ENCODE measurements around the gene TRIP12.
"Not testable (repeated sequence)": the region's sequence is repeated elsewhere in the genome, so short reads cannot be mapped to it uniquely, and the experiment has no call there.

Gene TRIP12
- total RNA-seq = 178 to 383 reads per million in 2 donors

DNA sequence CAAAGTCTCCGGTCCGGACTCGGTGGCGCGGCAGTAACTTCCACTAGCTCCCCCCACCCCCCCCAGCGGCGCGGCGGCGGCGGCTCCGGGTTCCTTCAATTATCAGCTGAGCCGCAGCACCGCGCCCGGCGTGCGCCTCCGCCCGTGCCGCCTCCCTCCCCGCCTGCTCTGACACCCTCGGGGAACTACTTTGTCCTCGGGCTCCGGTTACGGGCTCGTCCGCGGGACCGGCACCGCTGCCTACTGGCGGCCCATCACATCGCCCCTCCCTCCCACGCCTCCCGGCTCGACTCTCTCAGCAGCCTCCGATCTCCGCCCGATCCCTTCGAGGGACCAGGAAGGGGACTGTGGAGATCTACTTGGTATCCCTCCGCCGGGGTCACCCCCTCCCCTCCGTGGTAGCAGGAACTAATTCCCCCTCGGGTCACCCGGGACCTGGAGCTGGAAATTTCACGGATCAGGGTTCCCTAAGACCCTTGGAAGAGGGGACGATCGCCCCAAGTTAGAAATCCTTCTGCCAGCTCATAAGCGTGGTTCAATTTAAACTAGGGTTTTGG, at the start of gene TRIP12:
TRIP12 (minus strand) TSS at position 118 of the 557 bp plus-strand sequence. CDS start 41,930 bp downstream, outside the sequence.
- peak; percentile 79 for DNase-seq

GRCh38 chr2:229971298-229971790, 49.5 kb upstream of the TRIP12 start:
- no peak for DNase-seq

DNA sequence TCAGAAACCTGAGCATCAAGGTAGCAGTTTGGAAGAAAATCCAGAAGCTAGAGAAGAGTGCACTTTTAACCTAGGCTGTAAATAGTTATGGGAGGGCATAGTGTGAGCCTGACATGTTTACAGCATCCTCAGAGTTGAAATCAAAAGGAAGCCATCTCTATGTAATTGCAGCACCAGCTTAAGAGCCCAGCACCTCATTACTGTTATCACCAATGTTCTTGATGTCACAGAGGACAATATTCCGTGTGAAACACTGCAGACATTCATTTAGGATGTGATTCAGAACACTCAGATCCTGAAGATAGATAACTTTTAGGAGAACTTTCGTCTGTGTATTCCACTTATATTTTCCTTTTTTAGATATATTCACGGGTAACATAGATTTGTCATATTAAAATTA, 48.6 kb upstream of the TRIP12 start:
- no peak for DNase-seq

- no peak for DNase-seq
These were observed 48.1 kb upstream of the TRIP12 start for GRCh38 chr2:229969921-229970320.

DNA sequence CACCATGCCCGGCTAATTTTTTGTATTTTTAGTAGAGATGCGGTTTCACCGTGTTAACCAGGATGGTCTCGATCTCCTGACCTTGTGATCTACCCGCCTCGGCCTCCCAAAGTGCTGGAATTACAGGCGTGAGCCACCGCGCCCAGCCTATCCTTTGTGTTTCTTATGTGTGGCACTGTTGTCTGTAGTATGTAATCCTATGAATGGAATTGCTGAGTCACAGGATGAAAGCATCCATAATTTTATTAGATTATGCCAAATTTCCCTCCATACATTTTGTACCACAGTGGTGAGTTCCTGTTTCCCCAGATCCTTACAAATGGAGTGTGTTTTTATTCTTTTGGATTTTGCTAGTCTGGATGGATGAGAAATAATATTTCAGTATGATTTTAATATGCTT, 41.8 kb upstream of the TRIP12 start:
- DNase-seq = not testable (repeated sequence)

DNA sequence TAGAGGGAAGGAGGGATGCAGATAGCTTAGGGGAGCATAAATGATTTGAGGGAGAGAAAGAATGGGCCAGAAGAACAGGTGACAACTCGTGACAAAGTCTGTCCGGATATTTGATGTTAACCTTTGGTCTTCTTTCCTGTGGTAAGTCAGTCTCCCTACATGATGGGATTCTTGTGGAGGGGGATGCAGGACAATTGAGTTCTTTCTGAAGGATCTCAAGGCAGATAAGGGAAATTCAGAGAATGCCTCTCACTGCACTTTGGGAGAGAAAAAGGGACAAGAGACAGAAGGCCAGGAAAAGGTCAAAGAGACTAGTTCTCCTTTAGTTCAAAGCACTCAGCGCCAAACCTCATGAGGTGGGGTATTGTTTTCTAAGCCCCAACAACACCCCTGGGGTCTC, 34.7 kb upstream of the TRIP12 start:
- DNase-seq = no peak

- DNase-seq = no peak
These were observed 33.9 kb upstream of the TRIP12 start for GRCh38 chr2:229955663-229956062.

DNA sequence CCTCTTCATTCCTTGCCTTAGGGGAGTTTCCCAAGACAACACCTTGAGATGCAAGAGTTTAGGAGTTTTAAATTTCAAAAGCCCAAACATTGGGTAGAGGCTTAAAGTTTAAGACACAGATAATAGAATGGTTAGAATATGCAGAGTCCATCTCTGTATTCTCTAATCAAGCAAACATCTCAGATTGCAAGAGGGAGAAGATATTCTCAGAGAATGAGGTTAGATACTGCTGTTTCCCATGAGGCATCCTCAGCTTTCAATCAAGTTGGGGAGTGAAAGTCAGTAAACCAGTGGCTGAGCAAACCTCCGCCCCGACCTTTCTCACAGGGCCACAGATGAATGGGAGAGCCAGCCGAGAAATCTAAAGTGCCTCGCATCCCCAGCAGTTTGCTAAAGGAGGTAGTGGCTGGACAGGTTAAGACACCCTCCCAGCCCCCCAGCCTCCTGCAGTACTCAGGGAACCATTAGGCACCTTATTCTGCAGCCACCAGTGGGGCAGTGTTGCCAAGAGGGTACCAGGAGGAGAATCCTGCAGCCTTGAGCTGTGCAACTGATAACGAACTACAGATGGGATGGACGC, 30.5 kb upstream of the TRIP12 start:
- DNase-seq = no peak

DNA sequence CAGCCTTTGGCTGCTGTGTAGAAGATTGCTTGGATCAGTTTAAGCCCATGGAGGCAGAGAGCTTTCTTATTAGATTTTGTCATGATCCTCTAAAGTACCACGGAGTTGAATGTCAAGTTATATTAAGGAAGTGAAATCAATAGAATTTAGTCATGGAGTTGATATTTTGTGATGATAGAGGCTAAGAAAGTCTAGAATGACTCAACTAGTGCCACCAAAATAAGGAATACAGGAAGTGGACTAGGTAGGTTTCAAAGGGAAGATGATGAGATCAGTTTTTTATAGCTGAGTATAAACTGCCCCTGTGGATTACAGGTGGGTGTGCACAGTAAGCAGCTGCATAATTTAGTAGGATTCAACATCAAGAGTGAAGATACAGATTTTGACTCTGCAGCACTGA, 25.7 kb upstream of the TRIP12 start:
- no peak for DNase-seq

DNA sequence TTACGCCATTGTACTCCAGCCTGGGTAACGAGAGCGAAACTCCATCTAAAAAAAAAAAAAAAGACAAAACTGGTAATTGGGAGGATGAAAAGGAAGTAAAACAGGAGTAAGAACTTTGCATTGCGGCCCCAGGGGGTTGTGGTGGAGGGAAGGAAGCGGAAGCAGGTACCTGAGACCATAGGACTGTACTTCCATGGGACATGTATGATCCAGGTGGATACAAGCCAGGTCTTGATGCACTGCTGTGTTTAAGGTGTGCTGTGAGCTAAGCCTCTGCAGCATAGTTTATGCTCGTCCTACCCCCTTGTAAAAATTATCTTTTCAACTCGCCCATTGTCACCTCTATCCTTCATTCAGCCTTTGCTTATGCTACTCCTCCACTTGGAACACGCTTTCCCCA, 24.2 kb upstream of the TRIP12 start:
- DNase-seq = no peak

- no peak for DNase-seq
These were observed 22.1 kb upstream of the TRIP12 start for GRCh38 chr2:229943770-229944449.

GRCh38 chr2:229943171-229943570, 21.4 kb upstream of the TRIP12 start:
- DNase-seq = no peak

DNA sequence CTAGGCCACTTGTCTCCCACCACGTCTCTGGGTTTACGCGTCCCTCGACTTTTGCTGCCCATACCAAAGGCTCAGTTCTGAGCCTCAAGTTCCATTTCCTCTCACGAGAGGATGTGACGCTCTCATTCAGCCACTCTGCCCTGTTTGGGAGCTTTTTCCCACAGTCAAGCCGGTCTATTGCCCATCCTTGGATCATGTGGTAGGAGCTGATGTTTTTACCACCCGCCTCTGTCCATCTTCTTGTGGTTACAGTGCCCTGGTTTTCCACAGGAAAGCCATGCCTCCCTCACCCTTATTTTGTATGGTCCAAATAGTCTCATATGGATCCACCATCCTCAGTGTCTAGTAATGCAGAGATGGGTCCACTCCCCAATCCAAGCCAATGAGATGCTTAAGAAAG, 20.9 kb upstream of the TRIP12 start:
- no peak for DNase-seq

DNA sequence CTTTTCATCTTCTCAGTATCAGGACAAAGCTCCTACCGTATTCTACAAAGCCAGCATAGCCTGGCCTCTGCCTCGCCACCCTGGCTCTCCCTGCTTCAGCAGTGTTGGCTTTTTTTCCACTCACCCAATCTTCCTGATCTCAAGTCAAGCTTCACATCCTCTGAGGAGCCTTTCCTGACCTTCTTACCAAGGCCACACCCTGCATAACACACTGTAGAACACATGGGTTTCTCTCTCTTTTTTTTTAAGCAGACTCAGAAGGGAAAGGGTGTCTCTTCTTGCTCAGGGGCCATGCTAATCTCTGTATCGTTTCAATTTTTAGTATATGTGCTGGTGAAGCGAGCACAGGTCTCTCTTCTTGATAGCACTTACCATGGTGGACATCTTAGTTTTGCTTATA, 15.7 kb upstream of the TRIP12 start:
- DNase-seq = no peak

DNA sequence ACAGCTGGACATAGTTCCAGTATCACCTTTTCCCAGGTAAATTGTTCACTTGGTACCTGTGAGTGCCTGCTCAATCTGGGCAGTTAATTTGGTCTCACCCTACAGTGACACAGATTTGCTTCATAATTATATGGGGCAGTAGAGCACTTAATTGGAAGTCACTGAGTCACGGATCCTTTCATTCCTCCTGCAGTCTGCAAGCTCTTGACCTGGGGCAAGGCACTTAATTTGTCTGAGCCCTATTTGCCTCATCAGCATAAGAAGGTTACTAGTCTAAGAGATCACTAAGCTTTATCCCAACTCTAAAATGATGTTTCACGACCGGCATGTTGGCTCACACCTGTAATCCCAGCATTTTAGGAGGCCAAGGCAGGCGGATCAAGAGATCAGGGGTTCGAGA, 9.4 kb upstream of the TRIP12 start:
- DNase-seq = no peak

- DNase-seq = no peak
These were observed 8.8 kb upstream of the TRIP12 start for GRCh38 chr2:229930656-229931055.

DNA sequence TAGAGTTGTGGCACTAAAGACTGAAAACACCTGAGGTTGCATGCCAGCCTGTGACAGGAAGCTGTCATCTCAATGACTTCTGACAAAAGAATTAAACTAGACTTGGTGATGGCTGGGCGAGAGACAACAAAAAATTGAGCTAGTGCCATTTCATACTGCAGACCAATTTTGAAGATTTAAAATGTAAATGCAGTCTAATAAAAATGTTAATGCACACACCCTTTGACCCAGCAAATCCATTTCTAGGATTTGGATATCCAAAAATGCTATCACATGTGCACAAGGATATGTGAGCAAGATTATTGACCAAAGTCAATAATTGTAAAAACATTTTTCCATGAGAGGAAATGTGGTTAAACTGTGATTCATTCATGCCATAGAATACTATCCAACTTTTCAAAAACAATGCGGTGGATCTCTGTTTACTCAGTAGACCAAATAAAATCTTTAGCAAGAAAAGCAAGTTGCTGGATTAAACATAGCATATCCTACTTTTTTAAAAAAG, 6.1 kb upstream of the TRIP12 start:
- no peak for DNase-seq

DNA sequence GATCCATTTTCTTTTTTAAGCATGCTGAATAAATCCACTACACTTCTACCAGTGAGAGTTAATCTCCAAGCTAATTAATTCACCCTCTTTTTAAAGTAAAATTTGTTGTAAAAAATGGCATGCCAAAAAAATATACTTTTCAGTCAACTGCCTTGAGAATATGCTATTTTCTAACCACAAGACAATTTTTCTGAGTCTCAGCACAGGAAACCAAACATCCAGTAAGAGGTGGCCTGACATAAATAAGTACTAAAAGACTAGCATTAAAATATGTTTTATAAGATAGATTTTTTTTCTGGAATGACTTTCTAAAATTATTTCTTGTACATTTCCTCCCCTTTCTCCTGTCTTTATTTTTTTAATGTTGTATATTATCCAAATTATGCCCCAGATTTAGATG, 3.4 kb upstream of the TRIP12 start:
- DNase-seq = no peak

DNA sequence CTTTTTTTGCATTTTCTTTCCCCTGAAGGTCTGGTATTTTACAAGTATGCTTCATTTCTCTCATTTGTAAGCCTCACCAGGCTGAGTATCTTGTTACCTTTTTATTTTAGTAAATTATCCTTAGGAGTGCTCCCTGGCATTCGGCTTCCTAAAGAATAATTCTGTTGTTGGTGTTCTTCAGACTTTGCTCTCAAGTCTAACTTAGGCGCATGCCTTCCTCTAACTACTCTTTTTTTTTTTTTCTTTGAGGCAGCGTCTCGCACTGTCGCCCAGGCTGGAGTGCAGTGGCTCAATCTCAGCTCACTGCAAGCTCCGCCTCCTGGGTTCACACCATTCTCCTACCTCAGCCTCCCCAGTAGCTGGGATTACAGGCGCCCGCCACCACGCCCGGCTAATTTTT, 2.7 kb upstream of the TRIP12 start:
- DNase-seq = not testable (repeated sequence)

GRCh38 chr2:229922449-229923386, 909 bp upstream of the TRIP12 start, which contains the start of gene FBXO36:
FBXO36 (plus strand) TSS chr2:229922503; CDS start chr2:229922514, 11 bp downstream.
- DNase-seq = peak; percentile 88

GRCh38 chr2:229921101-229921891, 513 bp downstream of the TRIP12 start:
- DNase-seq = peak; percentile 52

Measured in T-helper 9 cell (primary cell).